Upper lobe of left lung (tissue), 6 donors: ENCODE results near the gene MYO1E. TPM values are rescaled to one million over a fixed set of nuclear protein-coding genes. Genes with fewer than 3 reads are reported as not detected.

Experiments
- ATAC-seq, 2 donors: fragments of 200-7000 bp; cut with Tn5 transposase; one replicate each; pipeline ENCODE4 v1.9.1; 2022; ENCODE audit warnings: mild to moderate bottlenecking in 2 of 2, moderate library complexity in 2 of 2; ENCODE audit not compliant: low FRiP score in 2 of 2
- DNase-seq, 2 donors: peaks; one replicate each; pipeline ENCODE4 v3.0.0-alpha.2; 2019 to 2020
- H3K27ac ChIP-seq, 4 donors: fragments of 200-600 bp; sonication (generic); one replicate each; pipeline ENCODE4 v1.5.1; 2016 to 2019
- H3K27me3 ChIP-seq, 4 donors: fragments of 200-600 bp; sonication (generic); one replicate each; pipeline ENCODE4 v1.5.1; 2017 to 2019
- H3K36me3 ChIP-seq, 4 donors: fragments of 200-600 bp; sonication (generic); one replicate each; pipeline ENCODE4 v1.5.1; 2016 to 2019
- H3K4me1 ChIP-seq, 4 donors: fragments of 200-600 bp; sonication (generic); one replicate each; pipeline ENCODE4 v1.5.1; 2018 to 2019
- H3K4me3 ChIP-seq, 4 donors: fragments of 200-600 bp; sonication (generic); one replicate each; pipeline ENCODE4 v1.5.1; 2017 to 2019; ENCODE audit warnings: mild to moderate bottlenecking in 2 of 4, moderate library complexity in 1 of 4
- H3K9me3 ChIP-seq, 4 donors: fragments of 200-600 bp; sonication (generic); one replicate each; pipeline ENCODE4 v1.5.1; 2018 to 2019
- CTCF ChIP-seq, 6 experiments: fragments of 450-650 bp in 4 of 6; fragments of 200-600 bp in 2 of 6; sonication (generic) in 2 of 6; IDR thresholded peaks; one replicate each; pipeline ENCODE4 v1.5.1; 2016 to 2019; ENCODE audit warnings: antibody characterized with exemption in 6 of 6
- EP300 ChIP-seq, 4 donors: sonication (generic); formaldehyde crosslinking; IDR thresholded peaks; one replicate each; pipeline ENCODE4 v1.5.1; 2017; ENCODE audit warnings: antibody characterized with exemption in 4 of 4, control low read depth in 2 of 4
- POLR2A ChIP-seq, 4 donors: fragments of 450-650 bp; IDR thresholded peaks; one replicate each; pipeline ENCODE4 v1.5.1; 2016 to 2017; ENCODE audit warnings: antibody characterized with exemption in 4 of 4, mild to moderate bottlenecking in 2 of 4
- POLR2AphosphoS5 ChIP-seq, 2 donors: sonication (generic); formaldehyde crosslinking; IDR thresholded peaks; one replicate each; pipeline ENCODE4 v1.5.1; 2017; ENCODE audit warnings: antibody characterized with exemption in 2 of 2
- WGBS, 2 donors: methylation state at CpG; one replicate each; pipeline ENCODE4 v1.1.5; 2017 to 2018; 5-methylcytosine and 5-hydroxymethylcytosine counted together
- total RNA-seq, 6 donors: library from RNA; depleted of rRNA in 4 of 6; stranded (reverse); fragments of >200 nt in 4 of 6; gene quantifications; one replicate each; pipeline versions ENCODE4 v1.1.0 to v1.2.1, GENCODE V29; 2016 to 2021
- donor health status: DM: no; HTN: no; CAD: no; lungs with moderate emphysema.
- donor health status: DM: no; HTN: yes; CAD: no; lungs with severe emphysema.

MYO1E gene
- total RNA-seq, 6 donors from 2014 or later = 39.7 to 161 (median 71.9) TPM

- DNase-seq = no peak
- Histone ChIP-seq H3K9me3 (no peaks in the 10 kb centered on the region), H3K4me1 (no peaks in the 10 kb centered on the region), H3K4me3 (no peak overlapping the region), H3K36me3 (peaks cover 8 to 59% (median 17%) of the 10 kb centered on the region in 4 donors), H3K27ac (no peak overlapping the region), H3K27me3 (no peaks in the 10 kb centered on the region)
- no peak for TF ChIP-seq POLR2AphosphoS5 (IDR thresholded peaks at IDR 0.05)
- TF ChIP-seq CTCF (IDR thresholded peaks at IDR 0.05) = no peak
- no peak for TF ChIP-seq EP300 (IDR thresholded peaks at IDR 0.05)
- no peak for TF ChIP-seq POLR2A (IDR thresholded peaks at IDR 0.05)
- 90 to 99% methylated on average over 2 of the region's 2 CpGs for WGBS, 2 donors
- no peak for ATAC-seq
Measured at GRCh38 chr15:59196416-59196815, 176.3 kb downstream of the MYO1E start.

- no peaks in the 10 kb centered on the region for H3K4me1 ChIP-seq
- WGBS, 2 donors = 89 to 92% methylated on average over 10 of the region's 10 CpGs
Measured at GRCh38 chr15:59194639-59195325, 177.9 kb downstream of the MYO1E start.

GRCh38 chr15:59191855-59192237 is 180.8 kb downstream of the MYO1E start:
- H3K27me3 ChIP-seq = no peaks in the 10 kb centered on the region
- 84 to 87% methylated on average over 6 of the region's 6 CpGs for WGBS, 2 donors

More at GRCh38 chr15:59194639-59195325, 177.9 kb downstream of the MYO1E start:
- Histone ChIP-seq H3K36me3 (peaks cover 8 to 53% (median 23%) of the 10 kb centered on the region in 4 donors), H3K27me3 (no peaks in the 10 kb centered on the region), H3K27ac (no peak overlapping the region), H3K9me3 (no peaks in the 10 kb centered on the region), H3K4me3 (no peak overlapping the region)
- DNase-seq = no peak
- no peak for ATAC-seq
- TF ChIP-seq POLR2A (IDR thresholded peaks at IDR 0.05) (no peak), POLR2AphosphoS5 (IDR thresholded peaks at IDR 0.05) (no peak), CTCF (IDR thresholded peaks at IDR 0.05) (no peak), EP300 (IDR thresholded peaks at IDR 0.05) (no peak)

GRCh38 chr15:59190291-59190690 is 182.4 kb downstream of the MYO1E start:
- TF ChIP-seq CTCF (IDR thresholded peaks at IDR 0.05) (no peak), EP300 (IDR thresholded peaks at IDR 0.05) (no peak), POLR2A (IDR thresholded peaks at IDR 0.05) (no peak)
- ATAC-seq (no peak), DNase-seq (no peak)
- peaks cover 8 to 55% (median 21%) of the 10 kb centered on the region in 4 donors for H3K36me3 ChIP-seq
- no peaks in the 10 kb centered on the region for H3K4me1 ChIP-seq
- no peak overlapping the region for H3K27ac ChIP-seq
- H3K27me3 ChIP-seq = no peaks in the 10 kb centered on the region
- WGBS, 2 donors = 92 to 98% methylated on average over 7 of the region's 7 CpGs
- no peaks in the 10 kb centered on the region for H3K9me3 ChIP-seq
- H3K4me3 ChIP-seq = no peak overlapping the region

More at GRCh38 chr15:59191855-59192237, 180.8 kb downstream of the MYO1E start:
- peak in 1 of 2 donors; percentile 66 for ATAC-seq
- TF ChIP-seq POLR2A (IDR thresholded peaks at IDR 0.05) (no peak), POLR2AphosphoS5 (IDR thresholded peaks at IDR 0.05) (no peak), CTCF (IDR thresholded peaks at IDR 0.05) (no peak), EP300 (IDR thresholded peaks at IDR 0.05) (no peak)
- H3K4me1 ChIP-seq = no peaks in the 10 kb centered on the region
- no peak for DNase-seq
- peaks cover 8 to 58% (median 22%) of the 10 kb centered on the region in 4 donors for H3K36me3 ChIP-seq
- no peaks in the 10 kb centered on the region for H3K9me3 ChIP-seq
- H3K27ac ChIP-seq = no peak overlapping the region
- no peak overlapping the region for H3K4me3 ChIP-seq

GRCh38 chr15:59189241-59189640 is 183.4 kb downstream of the MYO1E start:
- Histone ChIP-seq H3K36me3 (peaks cover 0 to 46% (median 11%) of the 10 kb centered on the region in 4 donors), H3K27ac (no peak overlapping the region), H3K9me3 (no peaks in the 10 kb centered on the region), H3K27me3 (no peaks in the 10 kb centered on the region), H3K4me3 (no peak overlapping the region), H3K4me1 (no peaks in the 10 kb centered on the region)
- DNase-seq (no peak), ATAC-seq (no peak)
- 82 to 94% methylated on average over 5 of the region's 5 CpGs for WGBS, 2 donors
- TF ChIP-seq POLR2A (IDR thresholded peaks at IDR 0.05) (no peak), POLR2AphosphoS5 (IDR thresholded peaks at IDR 0.05) (no peak), CTCF (IDR thresholded peaks at IDR 0.05) (no peak), EP300 (IDR thresholded peaks at IDR 0.05) (no peak)
